HG02763 (cell line): ENCODE data around the gene CCDC54.

ENCODE experiments used
- ATAC-seq: cut with Tn5 transposase; IDR thresholded peaks from one replicate; pipeline ENCODE4 v1.9.1; 2021; ENCODE audit warnings: mild to moderate bottlenecking, moderate library complexity; ENCODE audit not compliant: unreplicated experiment

The CCDC54 gene

DNA sequence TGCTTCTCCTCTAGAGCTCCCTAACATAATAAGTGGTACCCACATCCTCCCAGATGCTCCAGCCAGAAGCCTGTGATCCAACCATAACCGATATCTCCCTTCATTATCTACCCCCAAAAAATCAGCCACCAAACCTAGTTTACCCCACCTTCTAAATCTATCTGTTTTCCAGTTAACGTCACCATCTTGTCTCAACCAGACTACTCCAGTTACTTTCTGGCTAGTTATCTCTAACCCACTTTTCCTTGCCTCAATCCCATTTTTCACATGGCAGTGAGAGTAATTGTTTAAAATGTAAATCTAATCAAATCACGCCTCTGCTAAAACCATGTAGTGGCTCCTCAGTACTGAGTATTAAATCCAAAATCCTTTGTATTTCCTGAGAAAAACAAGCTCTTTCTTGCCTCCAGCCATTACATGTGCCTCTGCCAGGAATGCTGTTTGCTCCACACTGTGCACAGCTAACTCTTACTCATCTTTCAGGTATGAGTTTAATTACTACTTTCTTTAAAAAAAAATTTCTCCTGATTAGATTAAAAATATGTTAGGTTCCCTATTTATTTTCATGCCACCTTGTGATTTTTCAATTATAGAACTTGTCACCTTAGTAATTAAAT lies 15.4 kb downstream of the CCDC54 start:
- no peak for ATAC-seq

GRCh38 chr3:107394502-107394901 lies 17.3 kb downstream of the CCDC54 start:
- ATAC-seq, result no peak

GRCh38 chr3:107395066-107395465 lies 17.8 kb downstream of the CCDC54 start:
- ATAC-seq, result no peak

GRCh38 chr3:107401301-107401700 lies 24.1 kb downstream of the CCDC54 start:
- ATAC-seq, result no peak

DNA sequence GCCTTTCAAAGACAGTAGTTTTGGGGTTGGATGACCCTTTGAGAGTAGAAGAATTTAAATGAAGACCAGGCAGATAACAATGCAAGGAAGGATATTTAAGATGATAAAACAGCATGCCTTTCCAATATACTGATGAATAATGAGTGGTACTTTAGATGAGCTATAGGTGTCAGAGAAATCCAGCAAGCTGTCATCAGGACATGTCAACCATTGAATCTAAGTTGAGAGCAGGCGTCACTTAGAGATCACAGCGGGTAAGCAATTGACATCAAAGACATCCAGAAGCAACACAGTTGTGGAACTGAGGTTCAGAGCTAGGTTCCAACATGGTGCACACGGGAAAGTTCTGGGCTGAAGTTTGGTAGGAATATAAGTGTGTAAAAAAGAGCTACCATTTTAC lies 25.0 kb downstream of the CCDC54 start:
- no peak for ATAC-seq

GRCh38 chr3:107404727-107405469 lies 27.7 kb downstream of the CCDC54 start:
- no peak for ATAC-seq

GRCh38 chr3:107407355-107407754 lies 30.1 kb downstream of the CCDC54 start:
- no peak for ATAC-seq

GRCh38 chr3:107408513-107408912 lies 31.3 kb downstream of the CCDC54 start:
- ATAC-seq, result no peak

DNA sequence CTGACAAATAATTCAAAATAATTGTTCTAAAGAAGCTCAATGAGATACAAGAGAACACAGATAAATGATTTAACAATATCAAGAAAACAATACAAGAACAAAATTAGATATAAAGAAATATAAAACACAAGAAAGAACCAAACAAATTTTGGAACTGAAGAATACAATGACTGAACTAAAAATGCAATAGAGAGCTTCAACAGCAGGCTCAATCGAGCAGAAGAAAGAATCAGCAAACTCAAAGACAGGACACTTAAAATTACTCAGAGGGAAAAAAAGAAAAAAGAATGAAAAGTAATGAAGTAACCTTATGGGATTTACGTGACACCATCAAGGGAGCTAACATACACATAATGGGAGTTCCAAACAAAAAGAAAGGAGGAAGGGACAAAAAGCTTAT lies 32.1 kb downstream of the CCDC54 start:
- no peak for ATAC-seq

- no peak for ATAC-seq
Observed at GRCh38 chr3:107410606-107411005, 33.4 kb downstream of the CCDC54 start.

- ATAC-seq, result no peak
Observed at GRCh38 chr3:107411056-107411455, 33.8 kb downstream of the CCDC54 start.

- ATAC-seq, result no peak
Observed at GRCh38 chr3:107411779-107412178, 34.5 kb downstream of the CCDC54 start.

GRCh38 chr3:107412376-107412775 lies 35.1 kb downstream of the CCDC54 start:
- ATAC-seq, result no peak

DNA sequence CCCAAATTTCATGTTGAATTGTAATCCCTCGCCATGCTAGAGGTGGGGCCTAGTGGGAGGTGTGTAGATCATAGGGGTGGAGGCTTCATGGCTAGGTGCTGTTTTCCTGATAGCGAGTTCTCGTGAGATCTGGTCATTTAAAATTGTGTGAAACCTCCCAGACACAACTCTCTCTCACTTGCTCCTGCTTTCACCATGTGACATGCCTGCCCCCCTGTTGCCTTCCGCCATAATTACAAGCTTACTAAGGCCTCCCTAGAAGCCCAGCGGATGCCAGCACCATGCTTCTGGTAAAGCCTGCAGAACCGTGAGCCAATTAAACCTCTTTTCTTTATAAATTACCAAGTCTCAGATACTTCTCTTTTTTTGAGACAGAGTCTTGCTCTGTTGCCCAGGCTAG lies 36.0 kb downstream of the CCDC54 start:
- ATAC-seq, result no peak

GRCh38 chr3:107414325-107414964 lies 37.2 kb downstream of the CCDC54 start:
- peak; percentile 85 for ATAC-seq

GRCh38 chr3:107416138-107416537 lies 38.9 kb downstream of the CCDC54 start:
- ATAC-seq, result no peak

GRCh38 chr3:107416886-107417285 lies 39.6 kb downstream of the CCDC54 start:
- ATAC-seq, result no peak

- ATAC-seq, result peak; percentile 89
Observed at GRCh38 chr3:107421170-107421792, 44.0 kb downstream of the CCDC54 start.

DNA sequence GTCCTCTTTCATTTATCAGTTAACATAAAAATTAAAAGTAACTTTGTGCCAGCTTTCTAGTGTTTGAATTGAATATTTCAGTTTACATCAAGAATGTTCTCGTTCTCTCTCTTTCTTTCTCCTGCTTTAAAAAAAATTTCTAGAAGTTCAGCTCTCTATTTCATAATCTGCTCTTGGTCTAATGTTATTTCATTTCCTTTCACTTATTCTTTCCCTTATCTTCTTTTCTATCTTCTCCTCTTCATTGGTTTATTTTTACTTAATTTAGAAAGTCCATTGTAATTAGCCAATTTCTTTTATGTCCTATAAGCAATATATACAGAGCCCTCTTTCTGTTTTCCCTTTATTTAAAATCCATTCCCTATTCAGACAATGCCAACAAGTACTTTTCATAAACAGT lies 44.6 kb downstream of the CCDC54 start:
- ATAC-seq, result no peak

DNA sequence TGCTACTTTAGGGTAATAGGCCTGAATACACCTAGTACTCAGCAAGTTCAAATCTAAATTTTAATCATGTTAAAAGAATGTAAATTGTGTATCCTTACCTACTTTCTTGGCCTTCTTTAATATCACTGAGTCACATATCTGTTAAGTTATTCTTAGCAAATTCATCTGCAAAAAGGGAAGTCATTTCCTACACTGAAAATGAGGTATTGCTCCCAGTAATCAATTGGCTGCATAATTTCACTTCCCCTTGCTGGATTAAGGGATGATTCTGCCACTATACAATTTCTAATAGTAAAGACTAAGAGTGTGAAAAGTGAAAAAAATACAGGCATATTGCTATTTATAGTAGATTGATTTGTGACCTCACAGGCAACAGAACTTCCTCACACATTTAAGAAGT lies 47.8 kb downstream of the CCDC54 start:
- ATAC-seq, result no peak

DNA sequence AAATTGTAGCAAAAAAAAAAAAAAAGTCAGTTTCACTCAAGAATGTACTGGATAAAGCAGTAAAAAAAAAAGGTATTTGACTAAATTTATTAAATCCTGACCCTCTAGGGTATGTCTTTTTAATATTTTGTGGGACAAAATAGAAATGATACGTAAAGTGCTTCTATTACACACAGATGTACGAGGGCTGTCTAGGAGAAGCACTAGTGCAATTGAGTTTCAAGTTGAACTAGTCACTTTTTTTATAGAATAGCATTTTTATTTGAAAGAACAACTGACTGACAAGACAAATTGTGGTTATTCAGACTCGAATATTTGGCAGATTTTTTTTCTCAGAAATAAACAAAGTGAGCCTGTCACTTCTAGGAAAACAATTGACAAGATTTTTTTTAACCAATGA lies 49.0 kb downstream of the CCDC54 start:
- no peak for ATAC-seq
